Fibroblast of the aortic adventitia (primary cell): ENCODE measurements around the gene BUD13. TPM values are rescaled to one million over a fixed set of nuclear protein-coding genes. Genes with fewer than 3 reads are reported as not detected.

ENCODE experiments used
- DNase-seq: peaks from one replicate; pipeline ENCODE4 v3.0.0-alpha.2; 2010; ENCODE audit warnings: low read depth
- H3K4me3 ChIP-seq: 2 replicates; pipeline ENCODE4 v1.5.1; 2011; ENCODE audit warnings: low read depth, mild to moderate bottlenecking, control low read depth, low read length, moderate library complexity
- CTCF ChIP-seq: IDR thresholded peaks from 2 replicates; pipeline ENCODE4 v1.5.1; 2011; ENCODE audit warnings: mild to moderate bottlenecking, low read length, control low read depth, inconsistent platforms; ENCODE audit not compliant: insufficient read depth
- total RNA-seq: library from RNA; depleted of rRNA; stranded (reverse); fragments of >200 nt; gene quantifications from 2 replicates; pipeline ENCODE4 v1.2.3, GENCODE V29; 2012; ENCODE audit warnings: low replicate concordance

Gene BUD13
- total RNA-seq, 1 donor: 14.6 TPM

GRCh38 chr11:116730601-116731000, 42.2 kb downstream of the BUD13 start:
- no peak for TF ChIP-seq CTCF
- no peak overlapping the region for H3K4me3 ChIP-seq
- DNase-seq: peak; percentile 49

- DNase-seq: no peak
- H3K4me3 ChIP-seq: no peak overlapping the region
- TF ChIP-seq CTCF: no peak
Measured at GRCh38 chr11:116730241-116730561, 42.6 kb downstream of the BUD13 start.

- no peak for DNase-seq
- no peak for TF ChIP-seq CTCF
Measured at GRCh38 chr11:116729501-116730240, 43.1 kb downstream of the BUD13 start.

GRCh38 chr11:116727990-116728389, 44.8 kb downstream of the BUD13 start:
- no peak for TF ChIP-seq CTCF
- no peak for DNase-seq
- no peak overlapping the region for H3K4me3 ChIP-seq

More at GRCh38 chr11:116729501-116730240, 43.1 kb downstream of the BUD13 start:
- no peak overlapping the region for H3K4me3 ChIP-seq

- no peak overlapping the region for H3K4me3 ChIP-seq
- peak; percentile 68 for DNase-seq
- no peak for TF ChIP-seq CTCF
Measured at GRCh38 chr11:116725434-116726221, 47.2 kb downstream of the BUD13 start.

- TF ChIP-seq CTCF: no peak
- no peak overlapping the region for H3K4me3 ChIP-seq
- no peak for DNase-seq
Measured at GRCh38 chr11:116724813-116725212, 48.0 kb downstream of the BUD13 start.

GRCh38 chr11:116723511-116723910, 49.3 kb downstream of the BUD13 start:
- no peak overlapping the region for H3K4me3 ChIP-seq
- no peak for TF ChIP-seq CTCF
- no peak for DNase-seq
